ENCODE data around the gene ANKUB1.

GRCh38 chr3:149720918-149721317 lies 71.4 kb downstream of the ANKUB1 start:
- no peak for TF ChIP-seq CTCF (IDR thresholded peaks at IDR 0.05; ENCODE audit: borderline replicate concordance, extremely low read depth, low read length, poor library complexity, severe bottlenecking)
- no peak for TF ChIP-seq EZH2 (IDR thresholded peaks at IDR 0.05; ENCODE audit: borderline replicate concordance, low read depth, low read length, severe bottlenecking)
